Kidney (tissue), 14 donors: ENCODE data around the gene MATN1. TPM values are rescaled to one million over a fixed set of nuclear protein-coding genes. Genes with fewer than 3 reads are reported as not detected.

ENCODE experiments used
- DNase-seq, 5 donors: peaks; one replicate each; pipeline ENCODE4 v3.0.0-alpha.2; 2013 to 2020
- FAIRE-seq: peaks from 2 replicates; lab custom pipeline; 2012; peaks lifted over from hg19 to GRCh38; lab: Jason Lieb, UNC
- H3K27ac ChIP-seq, 2 donors: one replicate each; pipeline ENCODE4 v1.7.0; 2013; ENCODE audit warnings: low read depth in 2 of 2, low read length in 2 of 2, inconsistent platforms in 1 of 2
- H3K27me3 ChIP-seq: one replicate; pipeline ENCODE4 v1.7.1; 2013; ENCODE audit warnings: low read length, inconsistent platforms; ENCODE audit not compliant: control insufficient read depth, insufficient read depth
- H3K36me3 ChIP-seq, 3 donors: one replicate each; pipeline versions ENCODE4 v1.7.0 to v1.7.1; 2013; ENCODE audit warnings: low read length in 3 of 3, control low read depth in 1 of 3, inconsistent platforms in 1 of 3; ENCODE audit not compliant: insufficient read depth in 3 of 3, control insufficient read depth in 2 of 3
- H3K4me1 ChIP-seq, 3 donors: one replicate each; pipeline versions ENCODE4 v1.7.0 to v1.7.1; 2013; ENCODE audit warnings: low read length in 3 of 3, inconsistent platforms in 1 of 3, low read depth in 1 of 3; ENCODE audit not compliant: control insufficient read depth in 2 of 3, insufficient read depth in 2 of 3
- H3K4me3 ChIP-seq, 3 donors: one replicate each; pipeline versions ENCODE4 v1.7.0 to v1.8.1; 2013; ENCODE audit warnings: low read length in 3 of 3, control low read depth in 1 of 3, inconsistent platforms in 1 of 3
- H3K9ac ChIP-seq, 3 donors: one replicate each; pipeline versions ENCODE4 v1.7.0 to v1.7.1; 2013; ENCODE audit warnings: low read length in 3 of 3, control low read depth in 1 of 3, inconsistent platforms in 1 of 3
- H3K9me3 ChIP-seq, 3 donors: one replicate each; pipeline versions ENCODE4 v1.7.0 to v1.7.1; 2013; ENCODE audit warnings: low read length in 3 of 3, control low read depth in 1 of 3, inconsistent platforms in 1 of 3; ENCODE audit not compliant: control insufficient read depth in 2 of 3, insufficient read depth in 1 of 3
- CTCF ChIP-seq: IDR thresholded peaks from 3 replicates; pipeline ENCODE4 v1.5.1; 2012; ENCODE audit warnings: mild to moderate bottlenecking, moderate library complexity, borderline replicate concordance; ENCODE audit not compliant: insufficient read depth; ENCODE audit errors: extremely low read depth
- intact Hi-C: fragments of 100-400 bp; cut with DNase I; formaldehyde crosslinking; loops from one replicate; pipeline ENCODE4 v1.11.1; 2022
- polyA plus RNA-seq: library from polyadenylated mRNA; stranded (reverse); fragments of 350-450 nt; fragmentation: Illumina TruSeq; extraction: RNeasy Lipid Tissue Mini Kit (QIAGEN cat#74804); gene quantifications from one replicate; pipeline ENCODE4 v1.2.3, GENCODE V29; 2014; ENCODE audit warnings: low read depth, low replicate concordance; ENCODE audit not compliant: insufficient read depth
- total RNA-seq: library from RNA; stranded (reverse); fragmentation: NEBNext Ultra II Directional; extraction: Animal tissue kit (Norgen Biotek cat#: 25700); gene quantifications from one replicate; pipeline ENCODE4 v1.2.1, GENCODE V29; 2021
- donor health status: control.
- donor health status: control.
- donor health status: control.
- donor health status: control.
- donor health status: control.
- donor health status: DM: yes; HTN: yes; CAD: no.
- donor health status: Normal renal cell carcinoma (clear cell type).

Gene MATN1
- total and polyA plus RNA-seq, 2 donors from 2014 or later = 0.13 TPM; not detected in 1

GRCh38 chr1:30665216-30666010, 58.0 kb downstream of the MATN1 start:
- DNase-seq = peak in 2 of 5 donors; percentile 8 to 28
- H3K4me1 ChIP-seq = no peaks in the 10 kb centered on the region
- no peak overlapping the region for H3K4me3 ChIP-seq
- no peak overlapping the region for H3K27ac ChIP-seq
- TF ChIP-seq CTCF = no peak
- FAIRE-seq = no peak
- intact Hi-C loops = no loop called here
- H3K9me3 ChIP-seq = no peaks in the 10 kb centered on the region
- H3K9ac ChIP-seq = no peak overlapping the region
- no peaks in the 10 kb centered on the region for H3K27me3 ChIP-seq
- no peaks in the 10 kb centered on the region for H3K36me3 ChIP-seq

GRCh38 chr1:30664103-30664755, 59.2 kb downstream of the MATN1 start:
- Histone ChIP-seq H3K4me3 (no peak overlapping the region), H3K4me1 (no peaks in the 10 kb centered on the region), H3K27me3 (no peaks in the 10 kb centered on the region), H3K36me3 (no peaks in the 10 kb centered on the region), H3K27ac (no peak overlapping the region), H3K9ac (no peak overlapping the region), H3K9me3 (no peaks in the 10 kb centered on the region)
- TF ChIP-seq CTCF = no peak
- peak; percentile 40 to 66 (median 60) for DNase-seq
- intact Hi-C loops = no loop called here
- FAIRE-seq = no peak

- no peak for TF ChIP-seq CTCF
- H3K36me3 ChIP-seq = no peaks in the 10 kb centered on the region
- no peak overlapping the region for H3K9ac ChIP-seq
- intact Hi-C loops = no loop called here
- H3K4me1 ChIP-seq = no peaks in the 10 kb centered on the region
- no peaks in the 10 kb centered on the region for H3K9me3 ChIP-seq
- DNase-seq (peak in 2 of 5 donors; percentile 25 to 41), FAIRE-seq (no peak)
- no peak overlapping the region for H3K27ac ChIP-seq
- H3K4me3 ChIP-seq = no peak overlapping the region
- H3K27me3 ChIP-seq = no peaks in the 10 kb centered on the region
Measured at GRCh38 chr1:30663596-30664091, 59.7 kb downstream of the MATN1 start.
